Activated T-cell treated with anti-CD3 and anti-CD28 coated beads for 48 hours (primary cell): Measurements from ENCODE around the gene RHEX.
A peak's percentile ranks its signal among the peaks of the same experiment; 100 is the strongest.
"Not testable (repeated sequence)": the region's sequence is repeated elsewhere in the genome, so short reads cannot be mapped to it uniquely, and the experiment has no call there.

Source experiments
- DNase-seq: peaks from one replicate; pipeline ENCODE4 v3.0.0-alpha.2; 2020; ENCODE audit warnings: low read depth

The RHEX gene

GRCh38 chr1:206030714-206031113 is 22.3 kb upstream of the RHEX start:
- peak; percentile 52 for DNase-seq

GRCh38 chr1:206032380-206033140 is 20.4 kb upstream of the RHEX start:
- no peak for DNase-seq

- DNase-seq: no peak
These were observed 17.9 kb upstream of the RHEX start for GRCh38 chr1:206035027-206035426.

- DNase-seq: no peak
These were observed 16.1 kb upstream of the RHEX start for GRCh38 chr1:206036663-206037455.

- DNase-seq: no peak
These were observed 15.4 kb upstream of the RHEX start for GRCh38 chr1:206037581-206037980.

GRCh38 chr1:206039046-206039973 is 13.7 kb upstream of the RHEX start:
- DNase-seq: no peak

- no peak for DNase-seq
These were observed 12.6 kb upstream of the RHEX start for GRCh38 chr1:206040328-206040727.

GRCh38 chr1:206041640-206042039 is 11.3 kb upstream of the RHEX start:
- DNase-seq: no peak

GRCh38 chr1:206047271-206047670 is 5.7 kb upstream of the RHEX start:
- DNase-seq: no peak

GRCh38 chr1:206048582-206048981 is 4.4 kb upstream of the RHEX start:
- no peak for DNase-seq

- DNase-seq: no peak
These were observed 3.7 kb upstream of the RHEX start for GRCh38 chr1:206049293-206049692.

- no peak for DNase-seq
These were observed 2.9 kb upstream of the RHEX start for GRCh38 chr1:206049919-206050600.

GRCh38 chr1:206050655-206051235 is 2.2 kb upstream of the RHEX start:
- peak; percentile 21 for DNase-seq

GRCh38 chr1:206052231-206052865 is 625 bp upstream of the RHEX start:
- not testable (repeated sequence) for DNase-seq

GRCh38 chr1:206053616-206054015 is 643 bp downstream of the RHEX start:
- not testable (repeated sequence) for DNase-seq

GRCh38 chr1:206055069-206055625 is 2.2 kb downstream of the RHEX start:
- DNase-seq: not testable (repeated sequence)

- DNase-seq: not testable (repeated sequence)
These were observed 2.8 kb downstream of the RHEX start for GRCh38 chr1:206055639-206056323.

- DNase-seq: not testable (repeated sequence)
These were observed 5.4 kb downstream of the RHEX start for GRCh38 chr1:206058289-206058926.

- DNase-seq: no peak
These were observed 5.9 kb downstream of the RHEX start for GRCh38 chr1:206058927-206059292.
